Right hindlimb (tissue), 1 donor: ENCODE results near the gene EIF4G1.
A peak's percentile ranks its signal among the peaks of the same experiment; 100 is the strongest.

ENCODE experiments used
- DNase-seq: peaks from one replicate; pipeline ENCODE4 v3.0.0-alpha.2; 2018

Gene EIF4G1

GRCh38 chr3:184372911-184373310 is 58.5 kb downstream of the EIF4G1 start:
- DNase-seq, result no peak

DNA sequence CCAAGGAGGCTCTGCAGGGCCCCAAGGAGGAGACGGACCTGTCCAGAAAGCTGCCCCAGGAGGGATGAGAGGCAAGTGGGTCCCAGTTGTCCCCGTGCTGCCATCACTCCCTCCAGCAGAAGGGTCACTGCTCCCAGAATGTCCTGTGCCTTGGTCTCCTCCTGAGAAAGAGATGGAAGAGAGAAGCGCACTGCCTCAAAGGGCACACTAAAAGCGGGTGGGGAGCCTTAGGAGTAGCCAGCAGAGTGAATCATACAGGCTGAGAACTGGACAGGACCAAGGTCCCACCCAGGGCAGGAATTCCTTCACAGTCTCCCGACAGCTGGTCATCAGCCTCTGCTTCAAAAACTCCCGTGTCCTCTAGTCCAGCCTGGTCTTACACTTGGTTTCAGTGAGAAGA is 59.0 kb downstream of the EIF4G1 start:
- no peak for DNase-seq

DNA sequence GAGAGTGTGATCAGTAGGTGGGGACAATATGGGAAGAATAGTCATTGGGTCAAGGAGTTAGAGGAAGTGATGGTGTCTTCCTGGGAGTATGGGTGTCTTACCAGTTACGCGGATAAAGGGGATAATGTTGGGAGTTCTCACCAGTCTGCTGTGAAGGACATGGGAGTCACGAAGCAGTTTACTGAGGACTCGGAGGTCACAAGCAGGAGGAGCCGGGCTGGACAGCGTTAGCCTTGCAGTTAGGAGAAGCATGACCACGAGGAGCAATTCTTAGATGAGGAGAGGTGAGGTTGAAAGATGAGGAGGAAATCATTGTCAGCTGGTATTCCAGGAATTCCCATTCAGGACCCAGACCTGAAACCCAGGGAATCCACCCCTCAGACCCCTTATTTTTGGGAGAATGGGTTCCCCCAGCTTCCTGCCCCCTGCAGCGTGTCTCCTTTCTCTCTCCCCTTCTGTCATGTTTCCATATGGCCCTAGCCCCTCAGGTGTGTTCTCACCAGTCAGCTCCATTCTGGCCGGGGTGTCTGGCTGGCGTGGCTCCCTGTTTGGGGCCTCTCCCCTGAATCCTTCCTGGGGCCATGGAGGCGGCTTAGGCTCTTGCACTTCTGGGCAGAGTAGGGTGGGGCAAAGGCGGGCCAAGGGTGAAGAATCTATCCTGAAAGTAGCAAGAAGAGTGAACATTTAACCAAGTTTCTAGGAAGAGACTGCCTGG is 61.5 kb downstream of the EIF4G1 start:
- DNase-seq, result no peak

DNA sequence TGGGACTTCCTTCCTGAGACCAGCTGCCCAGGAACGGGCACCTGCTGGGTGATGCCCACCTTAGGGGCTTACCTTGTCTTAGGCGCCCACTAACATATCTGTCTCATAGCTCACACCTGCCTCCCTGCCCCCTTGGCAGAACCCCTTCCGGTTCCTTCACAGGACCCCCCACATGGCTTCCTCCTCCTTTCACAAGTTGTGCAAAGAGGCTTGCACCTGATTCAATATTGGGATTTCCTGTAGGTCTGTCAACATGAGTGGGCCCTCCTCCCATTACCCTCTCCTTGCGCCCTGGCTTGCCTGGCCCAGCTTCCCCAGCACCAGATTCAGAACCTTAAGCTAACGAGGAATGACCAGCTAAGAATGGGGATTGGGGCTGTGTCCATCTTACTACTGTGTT is 63.0 kb downstream of the EIF4G1 start:
- no peak for DNase-seq

DNA sequence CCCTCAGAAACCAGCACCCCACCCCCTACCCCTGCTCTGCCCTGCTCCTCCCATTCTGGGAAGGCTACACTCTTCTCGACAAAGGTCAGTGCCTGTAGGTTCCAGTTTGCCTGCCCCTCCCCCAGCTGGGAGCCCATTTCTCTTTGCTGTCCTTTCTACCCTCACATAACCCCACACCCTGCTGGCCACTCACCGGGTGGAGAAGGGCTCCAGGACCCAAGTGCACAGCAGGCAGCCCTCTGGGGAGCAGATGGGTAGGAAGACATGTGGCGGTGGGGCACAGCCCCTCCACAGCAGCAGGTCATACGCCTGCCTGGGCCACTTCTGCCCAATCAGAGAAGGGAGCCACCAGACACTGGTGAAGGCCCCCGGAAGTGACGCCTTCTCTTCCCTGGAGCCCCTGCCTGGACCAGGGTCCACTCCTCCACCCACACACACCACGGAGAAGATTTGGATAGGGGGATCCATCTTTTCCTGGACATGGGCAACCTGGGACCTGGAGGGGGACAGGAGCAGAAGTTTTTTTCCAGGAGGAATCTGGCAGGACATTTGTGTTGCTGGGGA is 63.6 kb downstream of the EIF4G1 start, which contains the start of gene THPO:
THPO (minus strand) TSS at position 326 of the 564 bp plus-strand sequence. CDS start 1,948 bp downstream, outside the sequence.
- DNase-seq, result no peak

DNA sequence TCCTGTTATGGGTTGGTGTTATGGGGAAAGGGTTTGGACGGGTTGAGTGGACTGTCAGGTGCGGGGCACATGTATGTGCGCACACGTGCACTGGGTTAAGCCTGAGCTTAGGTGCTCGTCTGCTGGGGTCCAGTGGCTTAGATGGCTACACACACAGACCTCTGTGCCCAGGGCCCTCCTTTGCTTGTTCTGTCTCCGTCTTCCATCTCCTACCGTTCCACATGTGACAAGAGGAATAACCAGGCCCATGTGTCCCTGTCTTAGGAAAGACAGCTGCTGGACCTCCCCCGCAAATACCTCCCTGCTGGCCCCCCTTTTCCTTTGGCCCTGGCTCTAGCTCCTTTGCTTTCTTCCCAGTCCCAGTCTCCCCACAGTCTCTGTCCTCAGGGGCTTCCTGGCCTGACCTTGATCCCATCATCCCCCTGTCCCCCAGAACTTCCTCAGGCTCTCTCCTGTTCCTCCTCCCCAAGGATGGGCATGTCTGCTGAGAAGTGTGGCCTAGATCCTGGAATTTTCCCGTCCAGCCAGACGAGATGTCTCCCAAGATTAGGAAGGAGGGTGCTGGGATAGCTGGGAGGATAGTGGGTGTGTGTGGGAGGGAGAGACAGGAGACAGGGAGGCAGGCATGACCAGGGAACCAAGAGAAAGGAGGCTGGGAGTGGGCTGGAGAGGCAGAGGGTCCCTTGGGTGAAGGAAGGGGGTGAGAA is 64.4 kb downstream of the EIF4G1 start:
- DNase-seq, result peak; percentile 65

DNA sequence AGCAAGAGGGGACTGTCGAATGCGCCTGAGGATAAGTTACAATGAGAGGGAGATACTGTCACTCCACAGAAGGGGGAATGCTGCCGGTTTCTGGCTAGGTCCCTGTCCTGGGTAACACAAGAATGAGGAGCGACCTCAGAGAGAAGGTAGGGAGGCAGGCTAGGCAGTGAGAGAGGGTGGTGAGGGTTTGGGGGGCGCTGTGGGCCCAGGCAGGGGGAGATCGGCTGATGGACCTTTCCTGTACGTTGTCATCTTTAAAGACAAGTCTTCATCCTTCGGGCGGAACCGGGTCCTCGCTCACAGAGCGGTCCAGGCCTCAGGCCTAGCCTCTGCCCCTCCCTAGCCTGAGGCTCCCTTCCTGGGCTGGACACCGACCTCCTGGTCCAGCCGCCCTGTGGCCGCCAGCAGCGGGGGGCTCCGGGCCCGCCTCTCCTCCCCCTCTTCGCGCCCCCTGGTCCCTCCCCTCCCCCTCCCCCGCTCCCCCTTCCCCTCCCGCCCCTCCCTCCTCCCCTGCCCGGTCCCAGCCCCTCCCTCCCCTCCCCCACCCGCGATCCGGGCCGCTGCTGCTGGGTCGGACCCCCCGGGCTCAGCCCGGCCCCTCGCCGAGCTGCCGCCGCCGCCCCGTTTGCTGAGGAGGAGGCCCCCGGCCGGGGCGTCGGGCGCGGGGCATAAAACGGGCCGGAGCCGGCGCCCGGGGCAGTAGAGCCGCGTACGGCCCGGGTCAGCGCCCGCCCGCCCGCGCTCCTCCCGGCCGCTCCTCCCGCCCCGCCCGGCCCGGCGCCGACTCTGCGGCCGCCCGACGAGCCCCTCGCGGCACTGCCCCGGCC is 65.2 kb downstream of the EIF4G1 start, which contains the start of gene CHRD:
CHRD (plus strand) TSS at position 697 of the 827 bp plus-strand sequence. CDS start 265 bp downstream, outside the sequence.
- DNase-seq, result peak; percentile 68

GRCh38 chr3:184380185-184380626 is 65.8 kb downstream of the EIF4G1 start:
- DNase-seq, result peak; percentile 87

DNA sequence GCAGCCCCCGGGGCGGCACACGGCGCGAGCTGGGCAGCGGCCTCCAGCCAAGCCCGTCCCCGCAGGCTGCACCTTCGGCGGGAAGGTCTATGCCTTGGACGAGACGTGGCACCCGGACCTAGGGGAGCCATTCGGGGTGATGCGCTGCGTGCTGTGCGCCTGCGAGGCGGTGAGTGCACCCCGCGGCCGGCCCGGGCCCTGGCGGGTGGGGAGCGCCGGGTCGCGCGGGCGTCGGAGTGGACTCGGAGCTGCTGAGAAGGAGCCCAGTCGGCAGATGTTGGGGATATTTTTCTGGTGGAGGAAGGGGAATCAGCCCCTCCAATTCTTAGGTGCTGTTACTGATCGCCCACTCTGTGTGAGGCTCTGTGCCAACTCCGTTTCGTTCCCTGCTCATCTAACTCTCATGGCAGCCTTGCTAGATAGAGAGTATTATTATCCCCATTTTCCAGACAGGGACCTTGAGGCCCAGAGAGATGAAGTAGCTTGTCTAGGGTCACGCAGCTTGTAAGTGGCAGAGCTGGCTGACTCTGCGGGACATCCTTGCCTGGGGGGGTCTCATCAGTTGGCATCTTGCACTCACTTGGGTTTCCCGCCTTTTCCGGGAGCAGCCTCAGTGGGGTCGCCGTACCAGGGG is 66.3 kb downstream of the EIF4G1 start:
- no peak for DNase-seq

- no peak for DNase-seq
These were observed 67.1 kb downstream of the EIF4G1 start for GRCh38 chr3:184381261-184382224.

DNA sequence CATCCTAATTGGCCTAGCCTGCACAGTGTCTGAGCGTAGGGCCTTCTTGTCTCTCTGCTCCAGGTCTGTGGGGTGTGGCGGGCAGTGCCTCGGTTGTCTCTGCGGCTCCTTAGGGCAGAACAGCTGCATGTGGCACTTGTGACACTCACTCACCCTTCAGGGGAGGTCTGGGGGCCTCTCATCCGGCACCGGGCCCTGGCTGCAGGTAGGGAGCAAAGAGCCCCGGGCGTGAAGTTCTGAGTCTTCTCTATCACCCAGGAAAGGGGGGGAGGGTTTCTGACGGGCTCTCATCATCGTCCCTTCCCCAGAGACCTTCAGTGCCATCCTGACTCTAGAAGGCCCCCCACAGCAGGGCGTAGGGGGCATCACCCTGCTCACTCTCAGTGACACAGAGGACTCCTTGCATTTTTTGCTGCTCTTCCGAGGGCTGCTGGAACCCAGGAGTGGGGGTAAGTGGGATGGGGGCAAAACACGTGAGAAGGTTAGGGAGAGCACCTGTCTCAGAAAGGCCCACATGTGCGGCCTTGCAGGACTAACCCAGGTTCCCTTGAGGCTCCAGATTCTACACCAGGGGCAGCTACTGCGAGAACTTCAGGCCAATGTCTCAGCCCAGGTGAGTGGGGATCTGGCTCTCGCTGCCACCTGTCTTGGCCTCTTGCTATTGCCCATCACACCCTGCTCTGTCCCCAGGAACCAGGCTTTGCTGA is 68.1 kb downstream of the EIF4G1 start:
- DNase-seq, result no peak

GRCh38 chr3:184383033-184383740 is 68.8 kb downstream of the EIF4G1 start:
- no peak for DNase-seq

- DNase-seq, result no peak
These were observed 69.9 kb downstream of the EIF4G1 start for GRCh38 chr3:184384342-184384741.
